ENCODE results near the gene SEC24C. TPM values are rescaled to one million over a fixed set of nuclear protein-coding genes. Genes with fewer than 3 reads are reported as not detected.

Gene SEC24C
- total and polyA plus RNA-seq, 2 of the 13 experiments (the other 11 are each of a cell fraction or from before 2014, with no cell fraction given), result 63.1 to 66.4 TPM

- H3K27ac ChIP-seq (ENCODE audit: extremely low read length, insufficient read depth, low read length), result peak overlapping the region; percentile 92
- ChIA-PET POLR2A (interaction anchor here (0.5 to 5.4 kb wide), 10 partner anchors 11 to 333 kb away, joined by 3 to 85 read pairs (median 4); partner anchors contain the start of genes CHCHD1, PPP3CB and ZSWIM8), CTCF (ENCODE audit: low intra/inter-chr PET ratio, low total read pairs) (no interaction called here)
- peak overlapping the region; percentile 72 for H3K4me2 ChIP-seq (ENCODE audit: low read depth, low read length)
- intact Hi-C loops (cut with micrococcal nuclease; ENCODE audit: unreplicated experiment), result no loop called here
- H4K20me1 ChIP-seq (ENCODE audit: insufficient read depth, low read length), result no peaks in the 10 kb centered on the region
- peaks cover 44% of the 10 kb centered on the region for H3K4me1 ChIP-seq (ENCODE audit: insufficient read depth, low read length)
- peak overlapping the region; percentile 79 to 99 (median 98) for H3K4me3 ChIP-seq (replicated peaks in 1 of 3; ENCODE audit: insufficient read depth in 1 of 3, low read depth in 2 of 3, low read length in 3 of 3)
- H3K9ac ChIP-seq (ENCODE audit: insufficient read depth, low read depth, low read length), result peak overlapping the region; percentile 96
- no peak overlapping the region for H2AFZ ChIP-seq (ENCODE audit: low read length)
- no peaks in the 10 kb centered on the region for H3K9me3 ChIP-seq (ENCODE audit: low read length)
- FAIRE-seq (no peak), DNase-seq (ENCODE audit: low spot score) (peak; percentile 53), ATAC-seq (peak; percentile 67)
- BruUV-seq (replicated peaks), result TSS peak; percentile 86
- in situ Hi-C loops (cut with HindIII; ENCODE audit: extremely low pct_ligation_motif_present, low pct_unique_long_range_greater_than_20kb), result no loop called here
- under 1% methylated on average over 9 of the region's 10 CpGs for WGBS (ENCODE audit: low lambda C conversion rate)
- H3K27me3 ChIP-seq (ENCODE audit: control insufficient read depth in 1 of 2, insufficient read depth in 2 of 2, low read length in 2 of 2), result no peaks in the 10 kb centered on the region; a peak in 1 of 5 replicates
- peaks cover 3 to 21% of the 10 kb centered on the region in 2 experiments; a peak in 4 of 5 replicates for H3K36me3 ChIP-seq (replicated peaks in 1 of 2; ENCODE audit: control insufficient read depth in 1 of 2, insufficient read depth in 2 of 2, low read length in 2 of 2)
- peaks cover 45% of the 10 kb centered on the region for H3K79me2 ChIP-seq (ENCODE audit: insufficient read depth, low read length)
- TF ChIP-seq ZNF569 (CRISPR knock-in tag; IDR thresholded peaks at IDR 0.05; ENCODE audit: borderline replicate concordance) (peak; percentile 83; the same call in 1 of the 2 replicates), ZNF770 (CRISPR knock-in tag; IDR thresholded peaks at IDR 0.05) (0 out of 2 replicates have a peak, but pooled peaks have one; percentile 12), ZNF878 (CRISPR knock-in tag; IDR thresholded peaks at IDR 0.05) (no peak), ZNF431 (CRISPR knock-in tag; IDR thresholded peaks at IDR 0.05; ENCODE audit: borderline replicate concordance, low read depth) (no peak), ZBTB7B (CRISPR knock-in tag; IDR thresholded peaks at IDR 0.05) (no peak), ZMAT3 (CRISPR knock-in tag; conservative IDR thresholded peaks at IDR 0.05) (no peak), SMAD3 (CRISPR knock-in tag; IDR thresholded peaks at IDR 0.05) (no peak), EZH2 (conservative IDR thresholded peaks at IDR 0.05; ENCODE audit: low read depth, low read length) (no peak), ZNF598 (CRISPR knock-in tag; IDR thresholded peaks at IDR 0.05; ENCODE audit: borderline replicate concordance) (peak; percentile 15; the same call in 1 of the 2 replicates), DZIP1 (CRISPR knock-in tag; IDR thresholded peaks at IDR 0.05) (no peak), ZBTB42 (CRISPR knock-in tag; IDR thresholded peaks at IDR 0.05) (0 out of 2 replicates have a peak, but pooled peaks have one; percentile 45), ZNF407 (CRISPR knock-in tag; IDR thresholded peaks at IDR 0.05; ENCODE audit: not compliant biosample characterization) (peak; percentile 66)
Observed at GRCh38 chr10:73744664-73744975, 448 bp downstream of the SEC24C start.

All from HepG2 (cell line).